A549 (cell line): ENCODE results near the gene TBC1D10B.

Experiments
- BHLHE40 ChIP-seq: IDR thresholded peaks from 2 replicates; pipeline ENCODE4 v1.6.1; 2012; ENCODE audit warnings: low read depth, low read length, inconsistent platforms
- CBX2 ChIP-seq: fragments of 200-600 bp; sonication (generic); IDR thresholded peaks from 2 replicates; pipeline ENCODE4 v1.6.1; 2016; ENCODE audit warnings: low read depth, mild to moderate bottlenecking, borderline replicate concordance
- CHD4 ChIP-seq: fragments of 200-600 bp; sonication (generic); IDR thresholded peaks from 2 replicates; pipeline ENCODE4 v1.6.1; 2016; ENCODE audit warnings: antibody characterized with exemption, mild to moderate bottlenecking, borderline replicate concordance
- EP300 ChIP-seq, 2 experiments: fragments of >200 bp; sonication (Bioruptor Twin); formaldehyde crosslinking; IDR thresholded peaks; 2 replicates in 1 of 2; 3 replicates in 1 of 2; pipeline ENCODE4 v1.6.1; 2016 to 2017
- HOXB13 ChIP-seq: fragments of 250-450 bp; sonication (Bioruptor Pico); IDR thresholded peaks from 2 replicates; pipeline ENCODE4 v1.5.0; 2020; ENCODE audit warnings: low read depth, mild to moderate bottlenecking, moderate library complexity
- POLR2A ChIP-seq: IDR thresholded peaks from 2 replicates; pipeline ENCODE4 v1.6.1; 2012; ENCODE audit warnings: mild to moderate bottlenecking, low read length
- POLR2AphosphoS2 ChIP-seq: conservative IDR thresholded peaks from 2 replicates; pipeline ENCODE4 v1.6.1; 2012; ENCODE audit warnings: low read length, improper control_type of control experiment, inconsistent platforms
- RAD21 ChIP-seq, 2 experiments: fragments of >200 bp in 1 of 2; sonication (Bioruptor Twin) in 1 of 2; formaldehyde crosslinking in 1 of 2; IDR thresholded peaks in 1 of 2; conservative IDR thresholded peaks in 1 of 2; 2 replicates in 1 of 2; 3 replicates in 1 of 2; pipeline ENCODE4 v1.6.1; 2012 to 2018; ENCODE audit warnings: inconsistent platforms in 1 of 2
- RCOR1 ChIP-seq: fragments of 150-350 bp; IDR thresholded peaks from 2 replicates; pipeline ENCODE4 v1.6.1; 2014; ENCODE audit warnings: antibody characterized with exemption, low read length, low read depth
- SMC3 ChIP-seq: fragments of >200 bp; sonication (Bioruptor Twin); formaldehyde crosslinking; IDR thresholded peaks from 3 replicates; pipeline ENCODE4 v1.6.1; 2018; ENCODE audit warnings: inconsistent platforms
- TF ChIP-seq, protein P1 (sequence below): fragments of >200 bp; sonication (Bioruptor Twin); formaldehyde crosslinking; IDR thresholded peaks from 3 replicates; pipeline ENCODE4 v1.5.1; 2016
- TF ChIP-seq, protein P2 (sequence below): fragments of 150-350 bp; IDR thresholded peaks from 2 replicates; pipeline ENCODE4 v1.6.1; 2014; ENCODE audit warnings: low read depth, mild to moderate bottlenecking, low read length
- TF ChIP-seq, protein P3 (sequence below): IDR thresholded peaks from 2 replicates; pipeline ENCODE4 v1.6.1; 2012; ENCODE audit warnings: low read depth, borderline replicate concordance
- TF ChIP-seq, protein P4 (sequence below): IDR thresholded peaks from 2 replicates; pipeline ENCODE4 v1.6.1; 2012

DNA sequence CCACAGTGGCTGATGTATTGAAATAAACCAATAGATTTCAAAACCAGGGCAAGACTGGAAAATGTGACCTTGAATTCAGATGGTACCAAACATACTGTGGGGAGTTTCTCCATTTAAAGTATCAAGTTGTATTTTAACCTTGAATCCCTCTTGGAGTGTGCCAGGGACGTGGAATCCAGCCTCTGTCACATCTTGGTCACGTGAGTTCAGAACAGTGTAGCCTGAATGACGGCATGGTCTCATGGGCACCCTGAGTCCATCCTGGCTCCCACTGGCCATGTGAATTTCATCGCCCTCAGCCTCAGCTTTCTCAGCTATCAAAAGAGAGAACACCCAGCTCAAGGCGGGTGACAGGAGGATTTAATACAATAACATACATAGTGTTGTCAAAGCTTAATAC, 43.9 kb upstream of the TBC1D10B start:
- TF ChIP-seq RAD21 (conservative IDR thresholded peaks at IDR 0.05 in 1 of 2, IDR thresholded peaks at IDR 0.05 in 1 of 2) = no peak
- TF ChIP-seq, protein P1, sequence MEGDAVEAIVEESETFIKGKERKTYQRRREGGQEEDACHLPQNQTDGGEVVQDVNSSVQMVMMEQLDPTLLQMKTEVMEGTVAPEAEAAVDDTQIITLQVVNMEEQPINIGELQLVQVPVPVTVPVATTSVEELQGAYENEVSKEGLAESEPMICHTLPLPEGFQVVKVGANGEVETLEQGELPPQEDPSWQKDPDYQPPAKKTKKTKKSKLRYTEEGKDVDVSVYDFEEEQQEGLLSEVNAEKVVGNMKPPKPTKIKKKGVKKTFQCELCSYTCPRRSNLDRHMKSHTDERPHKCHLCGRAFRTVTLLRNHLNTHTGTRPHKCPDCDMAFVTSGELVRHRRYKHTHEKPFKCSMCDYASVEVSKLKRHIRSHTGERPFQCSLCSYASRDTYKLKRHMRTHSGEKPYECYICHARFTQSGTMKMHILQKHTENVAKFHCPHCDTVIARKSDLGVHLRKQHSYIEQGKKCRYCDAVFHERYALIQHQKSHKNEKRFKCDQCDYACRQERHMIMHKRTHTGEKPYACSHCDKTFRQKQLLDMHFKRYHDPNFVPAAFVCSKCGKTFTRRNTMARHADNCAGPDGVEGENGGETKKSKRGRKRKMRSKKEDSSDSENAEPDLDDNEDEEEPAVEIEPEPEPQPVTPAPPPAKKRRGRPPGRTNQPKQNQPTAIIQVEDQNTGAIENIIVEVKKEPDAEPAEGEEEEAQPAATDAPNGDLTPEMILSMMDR = no peak
- TF ChIP-seq, protein P2, sequence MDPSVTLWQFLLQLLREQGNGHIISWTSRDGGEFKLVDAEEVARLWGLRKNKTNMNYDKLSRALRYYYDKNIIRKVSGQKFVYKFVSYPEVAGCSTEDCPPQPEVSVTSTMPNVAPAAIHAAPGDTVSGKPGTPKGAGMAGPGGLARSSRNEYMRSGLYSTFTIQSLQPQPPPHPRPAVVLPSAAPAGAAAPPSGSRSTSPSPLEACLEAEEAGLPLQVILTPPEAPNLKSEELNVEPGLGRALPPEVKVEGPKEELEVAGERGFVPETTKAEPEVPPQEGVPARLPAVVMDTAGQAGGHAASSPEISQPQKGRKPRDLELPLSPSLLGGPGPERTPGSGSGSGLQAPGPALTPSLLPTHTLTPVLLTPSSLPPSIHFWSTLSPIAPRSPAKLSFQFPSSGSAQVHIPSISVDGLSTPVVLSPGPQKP = no peak
- no peak for TF ChIP-seq RCOR1
- TF ChIP-seq POLR2AphosphoS2 = no peak
- no peak for TF ChIP-seq CHD4
- no peak for TF ChIP-seq POLR2A
- TF ChIP-seq, protein P3, sequence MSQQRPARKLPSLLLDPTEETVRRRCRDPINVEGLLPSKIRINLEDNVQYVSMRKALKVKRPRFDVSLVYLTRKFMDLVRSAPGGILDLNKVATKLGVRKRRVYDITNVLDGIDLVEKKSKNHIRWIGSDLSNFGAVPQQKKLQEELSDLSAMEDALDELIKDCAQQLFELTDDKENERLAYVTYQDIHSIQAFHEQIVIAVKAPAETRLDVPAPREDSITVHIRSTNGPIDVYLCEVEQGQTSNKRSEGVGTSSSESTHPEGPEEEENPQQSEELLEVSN = no peak
- TF ChIP-seq, protein P4, sequence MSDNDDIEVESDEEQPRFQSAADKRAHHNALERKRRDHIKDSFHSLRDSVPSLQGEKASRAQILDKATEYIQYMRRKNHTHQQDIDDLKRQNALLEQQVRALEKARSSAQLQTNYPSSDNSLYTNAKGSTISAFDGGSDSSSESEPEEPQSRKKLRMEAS = no peak
- TF ChIP-seq HOXB13 (CRISPR knock-in tag) = no peak
- TF ChIP-seq SMC3 = no peak
- TF ChIP-seq EP300 (IDR thresholded peaks at IDR 0.05) = no peak
- no peak for TF ChIP-seq BHLHE40
- no peak for TF ChIP-seq CBX2
